Endothelial cell (in vitro differentiated cells): ENCODE data around the gene CAMK1. TPM values are rescaled to one million over a fixed set of nuclear protein-coding genes. Genes with fewer than 3 reads are reported as not detected.

Experiments
- DNase-seq: peaks from one replicate; pipeline ENCODE4 v3.0.0; 2021; ENCODE audit warnings: low spot score
- H3K27ac Mint-ChIP-seq: one replicate; pipeline ENCODE4 v1.8.0; 2021; ENCODE audit warnings: mixed read lengths, inconsistent platforms; ENCODE audit not compliant: unreplicated experiment
- H3K27me3 Mint-ChIP-seq: one replicate; pipeline ENCODE4 v1.8.0; 2021; ENCODE audit warnings: mild to moderate bottlenecking, moderate library complexity, mixed read lengths, inconsistent platforms; ENCODE audit not compliant: unreplicated experiment
- H3K36me3 Mint-ChIP-seq: one replicate; pipeline ENCODE4 v1.8.0; 2021; ENCODE audit warnings: mild to moderate bottlenecking, low read depth, mixed read lengths, inconsistent platforms; ENCODE audit not compliant: unreplicated experiment
- H3K4me1 Mint-ChIP-seq: one replicate; pipeline ENCODE4 v1.8.0; 2021; ENCODE audit warnings: mild to moderate bottlenecking, mixed read lengths, inconsistent platforms; ENCODE audit not compliant: unreplicated experiment
- H3K4me3 Mint-ChIP-seq: one replicate; pipeline ENCODE4 v1.8.0; 2021; ENCODE audit warnings: mild to moderate bottlenecking, mixed read lengths, inconsistent platforms; ENCODE audit not compliant: unreplicated experiment
- H3K9me3 Mint-ChIP-seq: one replicate; pipeline ENCODE4 v1.8.0; 2021; ENCODE audit warnings: mixed read lengths, inconsistent platforms; ENCODE audit not compliant: unreplicated experiment
- CTCF ChIP-seq: fragments of 200-600 bp; sonication (generic); IDR thresholded peaks from one replicate; pipeline ENCODE4 v1.5.0; 2021; ENCODE audit warnings: antibody characterized with exemption; ENCODE audit not compliant: unreplicated experiment
- total RNA-seq: library from RNA; stranded (reverse); fragmentation: NEBNext Ultra II Directional; extraction: Animal tissue kit (Norgen Biotek cat#: 25700); gene quantifications from one replicate; pipeline ENCODE4 v1.2.1, GENCODE V29; 2021; ENCODE audit not compliant: unreplicated experiment

The CAMK1 gene
- total RNA-seq, 1 donor from 2014 or later, result 6.0 TPM

DNA sequence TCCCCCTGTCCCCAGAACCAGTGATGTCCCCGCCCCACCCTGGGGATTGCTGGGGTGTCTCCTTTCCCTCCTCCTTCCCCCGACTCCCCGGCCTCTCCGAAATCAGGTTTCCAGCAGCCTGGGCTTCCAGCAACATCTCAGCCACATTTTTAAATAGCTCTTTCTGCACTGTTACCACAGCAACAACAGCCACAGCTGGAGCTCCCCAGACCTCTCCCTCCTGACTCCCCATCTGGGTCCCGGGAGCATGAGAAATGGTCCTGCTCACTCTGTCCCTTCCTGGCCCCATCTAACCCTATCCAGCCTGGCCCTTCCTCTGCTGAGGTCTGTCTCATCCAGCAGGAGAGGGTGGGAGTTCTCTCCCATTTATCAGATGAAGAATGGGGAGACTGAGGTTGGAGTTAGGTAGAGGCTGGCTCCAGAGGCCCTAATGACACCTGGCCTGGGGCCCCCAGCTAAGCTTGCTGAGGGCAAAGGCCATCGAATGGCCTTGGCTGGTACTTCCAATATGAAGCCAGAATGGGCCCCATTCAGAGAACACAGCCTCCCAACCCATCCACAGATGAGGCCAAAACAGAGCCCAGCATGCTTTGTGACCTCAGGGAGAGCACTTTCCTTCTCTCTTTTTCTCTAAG, 1.5 kb downstream of the CAMK1 start:
- Mint-ChIP-seq H3K27ac (no peak overlapping the region), H3K36me3 (peaks cover 7% of the 10 kb centered on the region), H3K9me3 (no peaks in the 10 kb centered on the region), H3K4me1 (peaks cover 30% of the 10 kb centered on the region), H3K4me3 (peak overlapping the region; percentile 47), H3K27me3 (peaks cover 10% of the 10 kb centered on the region)
- no peak for TF ChIP-seq CTCF
- DNase-seq, result no peak

DNA sequence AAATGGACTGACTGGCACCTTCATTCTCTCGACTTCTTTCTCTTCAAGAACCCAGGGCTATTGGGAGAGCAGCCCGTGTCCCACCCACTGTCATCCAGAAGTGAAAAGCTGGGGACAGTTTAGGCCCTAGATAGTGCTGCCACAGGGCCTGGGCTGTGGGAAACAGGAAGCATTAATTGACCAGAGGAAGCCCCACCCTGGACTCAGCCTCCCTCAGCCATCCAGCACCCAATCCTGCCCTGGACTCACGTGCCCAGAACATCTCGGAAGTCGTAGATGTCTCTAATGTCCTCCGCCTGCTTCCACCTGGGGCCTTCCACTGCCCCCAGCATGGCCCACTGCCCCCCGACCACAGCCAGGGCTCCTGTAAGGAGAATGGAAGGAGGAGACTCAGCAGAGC, 2.3 kb downstream of the CAMK1 start:
- H3K27me3 Mint-ChIP-seq, result peaks cover 10% of the 10 kb centered on the region
- no peak overlapping the region for H3K27ac Mint-ChIP-seq

GRCh38 chr3:9765865-9766264, 3.9 kb downstream of the CAMK1 start:
- no peak for TF ChIP-seq CTCF
- peaks cover 10% of the 10 kb centered on the region for H3K27me3 Mint-ChIP-seq
- H3K36me3 Mint-ChIP-seq, result peaks cover 9% of the 10 kb centered on the region
- no peak overlapping the region for H3K4me3 Mint-ChIP-seq
- H3K9me3 Mint-ChIP-seq, result no peaks in the 10 kb centered on the region
- H3K27ac Mint-ChIP-seq, result no peak overlapping the region
- no peak for DNase-seq
- H3K4me1 Mint-ChIP-seq, result peaks cover 23% of the 10 kb centered on the region

More for the DNA sequence above, 2.3 kb downstream of the CAMK1 start:
- peaks cover 27% of the 10 kb centered on the region for H3K4me1 Mint-ChIP-seq
- DNase-seq, result no peak
- TF ChIP-seq CTCF, result no peak
- peak overlapping the region; percentile 47 for H3K4me3 Mint-ChIP-seq
- H3K9me3 Mint-ChIP-seq, result no peaks in the 10 kb centered on the region
- peaks cover 7% of the 10 kb centered on the region for H3K36me3 Mint-ChIP-seq

DNA sequence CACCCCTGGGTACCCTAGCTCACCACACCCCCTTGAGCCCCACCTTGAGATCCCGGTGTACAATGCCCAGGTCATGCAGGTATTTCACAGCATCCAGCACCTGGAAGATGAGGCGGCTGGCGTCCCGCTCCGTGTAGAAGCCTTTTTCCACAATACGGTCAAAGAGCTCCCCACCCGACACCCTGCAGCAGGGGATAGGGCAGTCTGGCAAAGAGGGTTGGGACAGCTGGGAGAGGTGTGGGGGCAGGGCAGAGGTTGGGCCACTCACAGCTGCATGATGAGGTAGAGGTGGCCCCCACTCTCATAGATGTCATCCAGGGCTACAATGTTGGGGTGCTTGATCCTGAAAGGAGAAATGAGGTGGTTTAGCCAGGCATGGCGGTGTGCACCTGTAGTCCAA, 6.9 kb downstream of the CAMK1 start:
- Mint-ChIP-seq H3K27ac (no peak overlapping the region), H3K4me3 (no peak overlapping the region), H3K36me3 (peaks cover 30% of the 10 kb centered on the region), H3K9me3 (no peaks in the 10 kb centered on the region), H3K4me1 (peaks cover 12% of the 10 kb centered on the region), H3K27me3 (peaks cover 6% of the 10 kb centered on the region)
- no peak for TF ChIP-seq CTCF
- no peak for DNase-seq

DNA sequence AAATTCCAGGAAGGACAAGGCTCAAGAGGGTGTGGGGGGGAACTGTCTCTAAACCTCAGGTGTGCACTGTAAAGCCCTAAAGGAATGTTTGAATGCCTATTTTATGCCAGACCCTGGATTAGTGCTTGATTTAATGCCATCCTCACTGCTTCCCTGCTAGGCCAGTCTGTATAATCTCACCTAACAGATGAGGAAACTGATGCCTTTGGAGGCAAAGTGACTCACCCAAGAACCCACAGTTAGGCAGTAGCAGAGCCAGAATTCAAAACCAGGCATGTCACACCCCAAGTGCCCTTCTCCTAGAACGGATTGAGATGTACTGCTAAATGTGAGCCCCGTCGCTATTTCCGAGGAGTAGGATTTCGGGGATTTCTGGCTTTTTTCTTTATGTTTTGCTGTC, 7.8 kb downstream of the CAMK1 start:
- TF ChIP-seq CTCF, result no peak
- Mint-ChIP-seq H3K9me3 (no peaks in the 10 kb centered on the region), H3K36me3 (peaks cover 27% of the 10 kb centered on the region), H3K4me1 (peaks cover 3% of the 10 kb centered on the region), H3K4me3 (no peak overlapping the region), H3K27me3 (peaks cover 5% of the 10 kb centered on the region), H3K27ac (no peak overlapping the region)
- DNase-seq, result no peak
